Right kidney (tissue), 1 donor: ENCODE measurements around the gene LCMT2.

ENCODE experiments used
- DNase-seq: peaks from one replicate; pipeline ENCODE4 v3.0.0-alpha.2; 2016

LCMT2 gene

GRCh38 chr15:43275740-43276562 lies 54.4 kb downstream of the LCMT2 start:
- DNase-seq, result no peak

- DNase-seq, result no peak
Observed at GRCh38 chr15:43274136-43274535, 56.2 kb downstream of the LCMT2 start.
